H9 (cell line): ENCODE measurements around the gene ZBTB20. TPM values are rescaled to one million over a fixed set of nuclear protein-coding genes. Genes with fewer than 3 reads are reported as not detected.

ENCODE experiments used
- DNase-seq: peaks from one replicate; pipeline ENCODE4 v3.0.0-alpha.2; 2017
- H2AFZ ChIP-seq: one replicate; pipeline ENCODE4 v1.6.1; 2013; ENCODE audit warnings: mild to moderate bottlenecking, low read length, control low read depth, moderate library complexity
- H2AK5ac ChIP-seq: 2 replicates; pipeline ENCODE4 v1.6.1; 2013; ENCODE audit warnings: low read length, control low read depth, mixed read lengths; ENCODE audit not compliant: insufficient read length
- H2BK120ac ChIP-seq: one replicate; pipeline ENCODE4 v1.6.1; 2013; ENCODE audit warnings: low read depth, mild to moderate bottlenecking, low read length, control low read depth, inconsistent platforms; ENCODE audit not compliant: poor library complexity, severe bottlenecking
- H2BK12ac ChIP-seq: 2 replicates; pipeline ENCODE4 v1.6.1; 2013; ENCODE audit warnings: low read length, control low read depth, mixed read lengths, low read depth; ENCODE audit not compliant: insufficient read length
- H2BK15ac ChIP-seq: 2 replicates; pipeline ENCODE4 v1.6.1; 2013; ENCODE audit warnings: low read depth, low read length, control low read depth
- H2BK20ac ChIP-seq: one replicate; pipeline ENCODE4 v1.6.1; 2013; ENCODE audit warnings: low read depth, mild to moderate bottlenecking, low read length, control low read depth, inconsistent platforms; ENCODE audit not compliant: poor library complexity, severe bottlenecking
- H2BK5ac ChIP-seq: 2 replicates; pipeline ENCODE4 v1.6.1; 2013; ENCODE audit warnings: low read length, control low read depth, mixed read lengths; ENCODE audit not compliant: insufficient read length
- H3K14ac ChIP-seq: 2 replicates; pipeline ENCODE4 v1.6.1; 2013; ENCODE audit warnings: low read length, control low read depth; ENCODE audit not compliant: insufficient read depth
- H3K18ac ChIP-seq: 2 replicates; pipeline ENCODE4 v1.6.1; 2013; ENCODE audit warnings: low read depth, mild to moderate bottlenecking, mixed read lengths, low read length, control low read depth; ENCODE audit not compliant: insufficient read length
- H3K23ac ChIP-seq: 2 replicates; pipeline ENCODE4 v1.6.1; 2013; ENCODE audit warnings: low read length, control low read depth, mixed read lengths, low read depth; ENCODE audit not compliant: insufficient read length
- H3K23me2 ChIP-seq: 2 replicates; pipeline ENCODE4 v1.6.1; 2013; ENCODE audit warnings: low read depth, mild to moderate bottlenecking, mixed read lengths, low read length, control low read depth; ENCODE audit not compliant: insufficient read length, poor library complexity, severe bottlenecking
- H3K27ac ChIP-seq: 2 replicates; pipeline ENCODE4 v1.5.1; 2013; ENCODE audit warnings: low read length, control low read depth, mixed read lengths, low read depth; ENCODE audit not compliant: insufficient read length
- H3K27me3 ChIP-seq: 2 replicates; pipeline ENCODE4 v1.6.1; 2013; ENCODE audit warnings: low read length, control low read depth, inconsistent platforms; ENCODE audit not compliant: insufficient read depth
- H3K4ac ChIP-seq: 2 replicates; pipeline ENCODE4 v1.6.1; 2013; ENCODE audit warnings: low read depth, mild to moderate bottlenecking, control low read depth, inconsistent platforms, low read length, moderate library complexity
- H3K4me1 ChIP-seq: 2 replicates; pipeline ENCODE4 v1.6.1; 2013; ENCODE audit warnings: low read length, control low read depth, inconsistent platforms; ENCODE audit not compliant: insufficient read depth
- H3K4me2 ChIP-seq: 2 replicates; pipeline ENCODE4 v1.6.1; 2013; ENCODE audit warnings: low read length, control low read depth, mixed read lengths; ENCODE audit not compliant: insufficient read length, insufficient read depth
- H3K56ac ChIP-seq: 2 replicates; pipeline ENCODE4 v1.6.1; 2013; ENCODE audit warnings: low read depth, mild to moderate bottlenecking, mixed read lengths, low read length, control low read depth; ENCODE audit not compliant: insufficient read length
- H3K79me1 ChIP-seq: 2 replicates; pipeline ENCODE4 v1.6.1; 2013; ENCODE audit warnings: low read depth, mild to moderate bottlenecking, moderate library complexity, low read length, control low read depth, inconsistent platforms; ENCODE audit not compliant: insufficient read depth, poor library complexity, severe bottlenecking
- H3K79me2 ChIP-seq: 2 replicates; pipeline ENCODE4 v1.6.1; 2013; ENCODE audit warnings: low read length, control low read depth, inconsistent platforms; ENCODE audit not compliant: insufficient read depth
- H3K9ac ChIP-seq: 2 replicates; pipeline ENCODE4 v1.6.1; 2013; ENCODE audit warnings: low read length, control low read depth, mixed read lengths; ENCODE audit not compliant: insufficient read length; ENCODE audit errors: extremely low read depth
- H3K9me3 ChIP-seq: one replicate; pipeline ENCODE4 v1.6.1; 2013; ENCODE audit warnings: low read depth, low read length, inconsistent platforms; ENCODE audit not compliant: control insufficient read depth
- H3T11ph ChIP-seq: one replicate; pipeline ENCODE4 v1.6.1; 2013; ENCODE audit warnings: mild to moderate bottlenecking, low read length, control low read depth, inconsistent platforms
- H4K20me1 ChIP-seq: one replicate; pipeline ENCODE4 v1.6.1; 2013; ENCODE audit not compliant: control insufficient read depth, insufficient read length, insufficient read depth
- H4K5ac ChIP-seq: 2 replicates; pipeline ENCODE4 v1.6.1; 2013; ENCODE audit warnings: low read depth, mild to moderate bottlenecking, mixed read lengths, low read length, control low read depth; ENCODE audit not compliant: insufficient read length
- H4K8ac ChIP-seq: replicated peaks from 2 replicates; pipeline ENCODE4 v1.6.1; 2013; ENCODE audit warnings: low read length, control low read depth, mixed read lengths, low read depth; ENCODE audit not compliant: insufficient read length
- H4K91ac ChIP-seq: 2 replicates; pipeline ENCODE4 v1.6.1; 2013; ENCODE audit warnings: low read depth, mild to moderate bottlenecking, moderate library complexity, mixed read lengths, low read length, control low read depth; ENCODE audit not compliant: insufficient read length
- H3K27ac Mint-ChIP-seq, 3 experiments: 2 replicates in 2 of 3; 3 replicates in 1 of 3; pipeline ENCODE4 v1.8.0; 2020 to 2021; ENCODE audit warnings: mixed read lengths in 3 of 3, mild to moderate bottlenecking in 1 of 3, moderate library complexity in 1 of 3
- H3K27me3 Mint-ChIP-seq: 2 replicates; pipeline ENCODE4 v1.8.0; 2021; ENCODE audit warnings: low read depth, mild to moderate bottlenecking, moderate library complexity, mixed read lengths
- H3K36me3 Mint-ChIP-seq, 3 experiments: 2 replicates in 2 of 3; 3 replicates in 1 of 3; pipeline ENCODE4 v1.8.0; 2020 to 2021; ENCODE audit warnings: low read depth in 3 of 3, mixed read lengths in 3 of 3; ENCODE audit not compliant: insufficient read depth in 1 of 3
- H3K4me1 Mint-ChIP-seq, 2 experiments: 2 replicates each; pipeline ENCODE4 v1.8.0; 2020; ENCODE audit warnings: mixed read lengths in 2 of 2
- H3K4me3 Mint-ChIP-seq, 2 experiments: 2 replicates in 1 of 2; 3 replicates in 1 of 2; pipeline ENCODE4 v1.8.0; 2020 to 2021; ENCODE audit warnings: mild to moderate bottlenecking in 2 of 2, mixed read lengths in 2 of 2, moderate library complexity in 1 of 2
- H3K9me3 Mint-ChIP-seq, 2 experiments: 2 replicates in 1 of 2; 3 replicates in 1 of 2; pipeline ENCODE4 v1.8.0; 2020; ENCODE audit warnings: mild to moderate bottlenecking in 2 of 2, mixed read lengths in 2 of 2, moderate library complexity in 1 of 2
- WGBS: extraction: QIAGEN DNeasy Blood & Tissue Kit; methylation state at CpG from one replicate; pipeline ENCODE4 v1.1.7; 2013; ENCODE audit warnings: missing lambda C conversion rate, low lambda C conversion rate, mixed read lengths; ENCODE audit not compliant: insufficient read length; ENCODE audit errors: extremely low coverage; 5-methylcytosine and 5-hydroxymethylcytosine counted together
- total RNA-seq: library from RNA; stranded (reverse); gene quantifications from 2 replicates; pipeline ENCODE4 v1.2.1, GENCODE V29; 2021
- TF ChIP-seq, protein P1 (sequence below): fragments of 200-600 bp; sonication (generic); conservative IDR thresholded peaks from 3 replicates; pipeline ENCODE4 v1.8.0; 2021; ENCODE audit warnings: antibody characterized with exemption, mild to moderate bottlenecking

The ZBTB20 gene
- total RNA-seq, 1 experiment from 2014 or later = 0.70 TPM

GRCh38 chr3:114319453-114319852 lies 827.6 kb downstream of the ZBTB20 start:
- DNase-seq = peak; percentile 42
- no peaks in the 10 kb centered on the region for H3K27me3 ChIP-seq
- H3K23ac ChIP-seq = no peak overlapping the region
- H3T11ph ChIP-seq = no peak overlapping the region
- no peak overlapping the region for H4K91ac ChIP-seq
- H3K27ac Mint-ChIP-seq = peak overlapping the region in 2 of 3 experiments; percentile 24 to 96; a peak in 5 of 7 replicates
- no peak overlapping the region for H3K18ac ChIP-seq
- WGBS = no CpG with 5 or more reads among the region's 4 CpGs
- no peak overlapping the region for H2BK5ac ChIP-seq
- no peaks in the 10 kb centered on the region for H3K36me3 Mint-ChIP-seq
- H3K23me2 ChIP-seq = no peaks in the 10 kb centered on the region
- H3K79me2 ChIP-seq = no peaks in the 10 kb centered on the region
- no peak overlapping the region for H2BK20ac ChIP-seq
- H2AFZ ChIP-seq = no peak overlapping the region
- peaks cover 39 to 45% of the 10 kb centered on the region in 2 experiments for H3K4me1 Mint-ChIP-seq
- no peak overlapping the region for H3K14ac ChIP-seq
- no peak overlapping the region for H3K4ac ChIP-seq
- H2BK12ac ChIP-seq = no peak overlapping the region
- no peak overlapping the region for H3K27ac ChIP-seq
- no peak overlapping the region for H4K5ac ChIP-seq
- H2BK15ac ChIP-seq = no peak overlapping the region
- TF ChIP-seq, protein P1, sequence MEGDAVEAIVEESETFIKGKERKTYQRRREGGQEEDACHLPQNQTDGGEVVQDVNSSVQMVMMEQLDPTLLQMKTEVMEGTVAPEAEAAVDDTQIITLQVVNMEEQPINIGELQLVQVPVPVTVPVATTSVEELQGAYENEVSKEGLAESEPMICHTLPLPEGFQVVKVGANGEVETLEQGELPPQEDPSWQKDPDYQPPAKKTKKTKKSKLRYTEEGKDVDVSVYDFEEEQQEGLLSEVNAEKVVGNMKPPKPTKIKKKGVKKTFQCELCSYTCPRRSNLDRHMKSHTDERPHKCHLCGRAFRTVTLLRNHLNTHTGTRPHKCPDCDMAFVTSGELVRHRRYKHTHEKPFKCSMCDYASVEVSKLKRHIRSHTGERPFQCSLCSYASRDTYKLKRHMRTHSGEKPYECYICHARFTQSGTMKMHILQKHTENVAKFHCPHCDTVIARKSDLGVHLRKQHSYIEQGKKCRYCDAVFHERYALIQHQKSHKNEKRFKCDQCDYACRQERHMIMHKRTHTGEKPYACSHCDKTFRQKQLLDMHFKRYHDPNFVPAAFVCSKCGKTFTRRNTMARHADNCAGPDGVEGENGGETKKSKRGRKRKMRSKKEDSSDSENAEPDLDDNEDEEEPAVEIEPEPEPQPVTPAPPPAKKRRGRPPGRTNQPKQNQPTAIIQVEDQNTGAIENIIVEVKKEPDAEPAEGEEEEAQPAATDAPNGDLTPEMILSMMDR = no peak
- no peaks in the 10 kb centered on the region for H3K27me3 Mint-ChIP-seq
- no peak overlapping the region for H2BK120ac ChIP-seq
- H3K4me3 Mint-ChIP-seq = peak overlapping the region; percentile 19 to 21; a peak in 2 of 5 replicates
- H4K20me1 ChIP-seq = no peaks in the 10 kb centered on the region
- H3K4me1 ChIP-seq = peaks cover 11% of the 10 kb centered on the region
- no peak overlapping the region for H2AK5ac ChIP-seq
- no peaks in the 10 kb centered on the region; a peak in 1 of 5 replicates for H3K9me3 Mint-ChIP-seq
- peak overlapping the region; percentile 11 for H3K4me2 ChIP-seq
- H3K9me3 ChIP-seq = no peaks in the 10 kb centered on the region
- no peak overlapping the region for H3K56ac ChIP-seq
- H3K9ac ChIP-seq = no peak overlapping the region
- no peaks in the 10 kb centered on the region for H3K79me1 ChIP-seq
- no peak overlapping the region for H4K8ac ChIP-seq
